ENCODE results near the gene B4GALNT4. TPM values are rescaled to one million over a fixed set of nuclear protein-coding genes. Genes with fewer than 3 reads are reported as not detected.
"Not testable (repeated sequence)": the region's sequence is repeated elsewhere in the genome, so short reads cannot be mapped to it uniquely, and the experiment has no call there.

The B4GALNT4 gene
- total RNA-seq, 1 donor = 3.5 TPM

DNA sequence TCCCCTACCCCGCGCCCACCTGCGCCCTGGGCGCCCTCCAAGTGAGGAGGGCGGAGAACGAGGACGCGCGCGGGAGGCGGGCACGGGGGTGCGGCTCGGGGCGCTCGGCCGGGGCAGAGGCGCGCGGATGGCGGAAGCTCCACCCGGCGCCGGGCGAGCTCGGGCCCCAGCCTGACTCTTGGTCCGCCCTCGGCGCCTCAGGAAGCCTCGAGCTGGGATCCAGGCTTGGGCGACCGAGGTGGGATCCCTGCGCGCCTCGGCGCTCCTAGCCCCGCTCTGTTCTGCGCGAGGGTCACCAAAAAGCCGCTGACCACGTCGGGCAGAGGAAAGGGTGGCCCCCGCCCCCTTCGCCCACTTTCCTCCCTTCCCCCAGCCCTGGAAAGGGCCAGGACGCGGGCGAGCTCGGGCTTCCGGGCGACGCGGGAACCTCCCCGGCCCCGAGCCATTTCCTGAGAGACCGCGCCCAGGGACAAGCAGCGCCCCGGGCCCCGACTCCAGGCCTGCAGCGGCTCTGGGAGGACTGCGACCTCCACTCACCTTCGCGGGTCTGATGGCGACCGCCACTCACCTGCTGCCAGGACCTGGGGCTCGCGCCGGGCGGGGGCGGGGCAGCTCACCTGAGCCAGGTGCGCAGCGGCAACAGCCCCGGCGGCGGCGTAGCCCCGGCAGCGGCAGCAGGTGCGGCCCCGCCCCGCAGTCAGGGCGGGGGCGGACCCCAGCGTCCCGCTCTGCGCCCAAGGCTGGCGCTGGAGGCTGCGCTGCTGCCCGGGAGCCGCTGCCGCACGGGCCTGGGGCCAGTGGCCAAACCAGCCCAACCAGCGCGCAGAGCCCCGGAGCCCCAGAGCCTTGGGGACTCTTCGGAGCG is 47.7 kb downstream of the B4GALNT4 start:
- no peak for DNase-seq (ENCODE audit: low read depth in 2 of 3, low spot score in 2 of 3)

DNA sequence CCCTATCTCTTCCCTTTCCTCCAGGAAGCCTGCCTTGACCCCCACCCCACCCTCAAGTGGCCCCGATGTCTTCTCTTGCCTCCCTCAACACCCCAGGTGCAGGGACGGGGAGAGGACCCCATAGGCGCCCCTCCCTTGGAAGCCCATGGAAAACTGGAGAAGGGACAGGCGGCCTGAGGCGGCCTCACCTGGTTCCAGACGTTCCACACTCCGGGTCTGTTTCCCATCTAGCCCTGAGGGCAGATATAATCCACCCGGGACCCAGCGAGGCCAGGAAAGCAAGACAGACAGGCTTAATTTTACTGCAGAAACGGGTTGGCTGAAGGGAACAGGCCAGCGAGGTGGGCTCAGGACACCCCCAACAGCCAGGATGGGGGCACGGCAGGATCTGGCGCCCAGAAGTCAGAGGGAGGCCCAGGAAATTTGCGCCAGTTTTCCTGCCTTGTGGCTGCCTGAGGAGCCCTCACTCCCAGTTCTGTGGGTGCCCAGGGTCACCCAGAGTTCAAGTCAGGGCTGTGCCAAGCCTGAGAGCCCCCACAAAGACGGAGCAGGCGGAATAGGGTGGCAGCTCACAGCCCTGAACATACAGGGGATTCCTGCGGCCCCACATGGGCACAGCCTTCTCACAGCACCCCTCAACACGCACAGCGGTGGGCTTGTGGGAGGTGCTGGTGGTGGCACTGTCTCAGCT is 48.5 kb downstream of the B4GALNT4 start:
- DNase-seq (ENCODE audit: low read depth in 2 of 3, low spot score in 2 of 3) = no peak

DNA sequence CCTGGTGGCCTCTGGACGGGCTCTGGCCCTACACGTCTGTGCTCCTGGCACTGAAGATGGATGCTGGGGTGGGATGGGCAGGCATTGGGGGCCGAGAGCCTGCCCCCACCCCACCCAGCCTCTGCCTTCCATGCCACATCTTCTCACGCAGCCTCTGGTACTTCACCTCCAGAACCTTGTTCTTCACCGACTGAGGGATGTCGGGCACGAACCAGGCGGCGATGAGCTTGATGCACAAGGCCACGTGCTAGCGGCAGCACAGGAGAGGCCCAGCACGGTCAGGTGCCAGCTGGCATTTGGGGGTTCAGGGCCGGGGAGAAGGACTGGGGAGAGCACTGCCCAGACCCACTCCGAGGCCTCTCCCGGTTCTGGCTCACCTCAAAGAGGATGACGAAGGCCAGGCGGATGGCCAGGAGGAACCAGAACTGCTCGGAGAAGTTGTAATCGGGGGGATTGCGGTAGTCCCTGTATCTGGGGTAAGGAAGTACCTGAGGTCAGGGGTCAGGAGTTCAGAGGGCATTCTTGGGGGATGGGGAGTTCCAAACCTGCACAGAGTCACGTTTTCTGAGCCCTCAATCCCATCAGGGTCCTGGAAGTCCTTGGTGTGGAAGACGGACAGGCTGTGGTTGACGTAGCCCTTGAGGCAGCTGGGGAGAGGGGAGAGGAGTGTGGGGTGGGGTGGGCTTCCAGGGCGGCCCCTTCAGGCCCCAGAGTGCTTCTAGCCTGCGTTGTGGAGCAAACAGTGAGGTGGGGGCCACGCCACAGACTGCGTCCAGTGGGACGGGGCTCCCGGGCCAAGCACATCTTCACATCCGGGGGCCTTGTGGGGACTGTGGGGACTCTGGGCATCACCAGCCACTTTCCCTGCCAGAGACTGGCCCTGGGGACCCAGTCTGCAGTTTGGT is 49.3 kb downstream of the B4GALNT4 start:
- no peak for DNase-seq (ENCODE audit: low read depth in 2 of 3, low spot score in 2 of 3)

DNA sequence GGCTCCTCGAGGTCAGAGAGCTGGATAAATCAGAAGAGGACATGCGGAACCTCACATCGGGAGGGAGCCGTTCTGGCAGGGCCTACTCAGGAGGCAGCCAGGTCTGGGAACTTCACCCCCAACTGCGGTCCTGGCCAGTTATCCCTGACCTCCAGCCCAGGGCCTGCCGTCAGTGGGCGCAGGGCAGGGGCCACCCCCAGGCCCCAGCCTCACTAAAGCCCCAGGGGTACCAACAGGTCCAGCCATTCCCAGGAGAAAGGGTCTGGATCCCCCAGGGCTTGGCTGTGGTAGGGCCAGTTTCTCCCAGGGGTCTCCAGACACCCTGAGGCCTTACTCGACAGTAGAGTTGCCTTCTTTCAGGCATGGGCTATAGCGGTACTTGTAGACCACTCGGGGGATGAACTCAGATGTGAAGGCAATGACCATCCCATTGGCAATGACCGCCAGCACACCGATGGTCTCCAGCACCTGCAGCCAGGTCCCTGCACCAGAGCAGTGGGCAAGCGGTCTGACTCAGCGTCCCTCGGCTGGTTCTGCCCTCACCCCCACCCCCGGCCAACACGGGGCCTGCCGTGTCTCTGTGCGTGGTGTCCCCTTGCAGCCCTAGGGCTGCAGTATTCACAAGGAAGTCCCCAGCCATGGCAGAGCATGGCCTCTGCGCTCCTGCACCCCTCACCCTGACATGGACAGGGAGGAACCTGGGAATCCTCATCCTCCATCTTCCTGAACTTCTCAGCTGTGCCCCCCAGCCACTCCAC is 50.1 kb downstream of the B4GALNT4 start:
- no peak for DNase-seq (ENCODE audit: low read depth in 2 of 3, low spot score in 2 of 3)

DNA sequence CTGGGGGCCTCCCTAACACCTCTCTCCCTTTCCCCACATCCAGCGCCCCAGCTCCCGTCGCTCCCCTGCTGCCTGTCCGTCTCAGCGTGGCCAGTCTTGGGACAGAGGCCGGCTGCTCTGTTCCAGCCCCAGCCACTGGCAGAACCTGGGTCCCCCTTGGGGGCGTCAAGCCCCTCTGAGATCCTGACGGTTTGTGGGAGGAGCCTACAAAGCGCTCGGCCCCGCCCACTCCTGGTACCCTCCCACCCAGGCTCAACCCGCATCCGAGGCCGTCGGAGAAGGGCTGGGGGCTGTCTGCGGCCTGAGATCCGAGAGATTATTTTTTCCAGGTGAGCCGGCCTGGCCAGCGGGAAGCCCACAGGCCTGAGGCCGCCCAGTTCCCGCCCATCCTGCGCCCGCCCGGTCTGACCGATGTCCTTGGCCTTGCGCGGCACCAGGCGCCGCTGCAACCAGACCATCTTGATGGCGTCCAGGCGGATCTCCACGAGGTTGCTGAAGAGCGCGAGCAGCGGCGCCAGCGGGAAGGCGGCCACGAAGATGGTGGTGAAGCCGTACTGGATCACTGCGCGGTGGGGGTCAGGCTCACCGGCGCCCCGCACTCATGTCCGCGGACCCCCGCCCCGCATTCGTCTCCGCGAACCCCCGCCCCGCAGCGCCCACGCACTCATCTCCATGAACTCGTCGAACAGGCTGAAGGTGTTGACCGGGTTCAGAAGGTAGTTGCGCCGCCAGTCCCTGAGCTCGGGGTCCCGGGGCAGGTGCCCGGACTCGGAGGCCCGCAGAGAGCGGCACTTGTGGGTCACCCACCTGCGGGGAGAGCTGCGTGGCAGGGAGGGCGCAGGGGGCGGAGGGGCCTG is 51.0 kb downstream of the B4GALNT4 start:
- DNase-seq (ENCODE audit: low read depth in 2 of 3, low spot score in 2 of 3) = no peak

DNA sequence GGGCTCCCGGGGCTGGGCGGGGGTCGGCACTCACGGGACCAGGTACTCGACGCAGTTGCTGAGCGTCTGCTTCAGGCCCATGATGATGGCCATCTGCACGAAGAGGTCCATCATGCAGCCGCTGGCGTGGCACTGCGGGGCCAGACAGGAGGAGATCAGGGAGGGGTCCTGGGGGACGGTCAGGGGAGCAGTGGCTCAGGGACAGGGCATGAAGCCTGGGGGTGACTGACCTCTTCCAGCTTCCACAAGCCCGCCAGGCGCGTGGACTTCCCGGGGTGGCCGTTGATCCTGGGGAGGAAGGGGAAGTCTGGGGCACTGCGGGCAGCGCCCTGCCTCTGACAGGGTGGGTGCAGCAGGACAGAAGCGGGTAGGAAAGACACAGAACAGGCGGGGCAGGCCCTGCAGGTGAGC is 51.6 kb downstream of the B4GALNT4 start:
- DNase-seq (ENCODE audit: low read depth in 2 of 3, low spot score in 2 of 3) = no peak

DNA sequence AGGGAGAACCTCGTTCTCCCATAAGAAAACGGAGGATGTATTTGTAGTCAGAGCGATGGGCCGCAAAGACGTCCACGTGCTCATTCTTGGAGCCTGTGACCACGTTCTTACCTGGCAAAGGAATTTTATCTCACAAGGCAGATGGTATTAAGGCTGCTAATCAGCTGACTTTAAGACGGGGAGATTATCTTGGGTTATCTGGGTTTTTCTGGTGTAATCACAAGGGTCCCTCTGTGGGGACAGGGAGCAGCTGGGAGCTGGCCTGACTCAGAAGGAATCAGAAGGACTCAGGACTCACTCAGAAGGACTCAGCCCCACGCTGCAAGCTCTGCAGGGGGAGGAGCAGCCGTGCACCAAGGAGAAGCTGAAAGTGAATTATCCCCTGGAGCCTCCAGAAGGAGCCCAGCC is 53.0 kb downstream of the B4GALNT4 start:
- no peak for DNase-seq (ENCODE audit: low read depth in 2 of 3, low spot score in 2 of 3)

DNA sequence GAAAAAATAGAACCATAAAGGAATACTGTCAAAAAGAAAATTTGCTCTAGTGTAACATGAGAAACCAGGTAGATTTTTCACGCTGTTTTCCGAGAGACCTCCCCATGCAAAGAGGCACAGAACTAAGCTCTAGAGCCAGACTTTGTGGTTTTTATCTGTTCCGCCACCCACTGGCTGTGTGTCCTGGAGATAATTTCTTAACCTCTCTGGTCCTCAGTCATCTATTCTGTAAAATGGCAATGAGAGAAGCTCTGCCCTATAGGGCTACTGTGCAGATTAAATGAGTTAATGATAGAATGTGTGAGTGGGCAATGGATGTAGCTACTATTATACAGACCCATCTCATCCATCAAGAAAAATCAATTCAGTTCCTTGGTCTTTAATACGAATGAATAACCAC is 54.9 kb downstream of the B4GALNT4 start:
- DNase-seq (ENCODE audit: low read depth in 2 of 3, low spot score in 2 of 3) = no peak

DNA sequence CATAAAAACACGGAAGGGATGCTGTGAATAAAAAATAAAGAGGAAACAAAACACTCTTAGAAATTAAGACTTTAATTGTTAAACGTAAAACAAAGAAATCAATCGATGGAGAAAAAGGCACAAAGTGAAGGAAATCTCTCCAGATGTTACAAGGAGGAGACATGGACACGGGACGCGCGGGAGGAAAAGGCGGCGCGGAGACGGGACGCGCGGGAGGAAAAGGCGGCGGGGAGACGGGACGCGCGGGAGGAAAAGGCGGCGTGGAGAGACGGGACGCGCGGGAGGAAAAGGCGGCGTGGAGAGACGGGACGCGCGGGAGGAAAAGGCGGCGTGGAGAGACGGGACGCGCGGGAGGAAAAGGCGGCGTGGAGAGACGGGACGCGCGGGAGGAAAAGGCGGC is 55.5 kb downstream of the B4GALNT4 start:
- not testable (repeated sequence) for DNase-seq (ENCODE audit: low read depth in 2 of 3, low spot score in 2 of 3)

DNA sequence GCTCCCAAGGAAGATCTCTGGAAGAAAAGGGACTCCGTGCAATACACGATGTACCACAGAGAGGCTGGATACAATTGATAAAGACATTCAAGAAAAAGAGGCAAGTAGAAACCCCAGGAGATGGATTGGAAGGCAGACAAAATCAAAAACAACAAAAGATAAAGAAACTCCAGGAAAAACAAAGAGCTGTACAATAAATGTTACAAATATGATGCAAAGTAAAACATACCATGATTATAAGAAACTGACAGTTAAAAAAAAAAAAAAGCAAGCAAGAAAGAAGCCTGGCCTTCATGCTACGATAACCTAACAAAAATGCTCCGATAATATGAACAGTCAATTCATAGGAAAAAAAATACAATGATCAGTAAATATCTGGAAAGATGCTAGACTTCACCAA is 56.0 kb downstream of the B4GALNT4 start:
- no peak for DNase-seq (ENCODE audit: low read depth in 2 of 3, low spot score in 2 of 3)

DNA sequence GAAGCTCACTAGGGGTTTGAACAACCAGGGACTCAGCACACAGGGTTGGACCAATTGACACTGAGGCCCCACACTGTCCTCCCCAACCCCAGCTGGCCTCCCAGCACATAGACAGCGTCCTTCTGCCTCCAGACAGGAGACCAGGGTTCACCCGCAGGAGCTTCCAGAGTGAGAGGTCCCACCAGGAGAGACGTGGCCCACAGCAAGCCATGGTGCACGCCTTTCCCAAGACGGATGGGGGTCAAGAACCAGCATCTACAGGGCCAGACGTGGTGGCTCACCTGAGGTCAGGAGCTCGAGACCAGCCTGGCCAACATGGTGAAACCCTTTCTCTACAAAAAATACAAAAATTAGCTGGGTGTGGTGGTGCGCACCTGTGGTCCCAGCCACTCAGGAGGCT is 57.6 kb downstream of the B4GALNT4 start:
- DNase-seq (ENCODE audit: low read depth in 2 of 3, low spot score in 2 of 3) = no peak

DNA sequence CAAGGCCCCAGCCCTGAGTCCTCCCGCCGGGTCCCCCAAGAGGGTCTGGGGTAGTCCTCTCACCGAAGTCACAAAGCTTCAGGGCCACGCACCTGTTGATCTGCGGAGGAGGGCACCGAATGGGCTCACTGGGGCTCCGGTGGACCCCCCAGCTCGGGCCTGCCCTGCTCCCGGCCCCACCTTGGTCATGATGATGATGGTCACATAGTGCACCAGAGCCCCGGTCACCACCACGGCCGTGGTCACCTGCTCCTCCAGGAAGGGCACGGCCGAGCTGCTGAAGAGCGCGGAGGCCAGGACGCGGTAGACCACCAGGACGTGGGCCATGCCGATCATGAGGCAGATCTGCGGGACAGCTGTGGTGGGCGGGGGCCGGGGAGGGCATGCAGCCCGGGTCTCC is 59.0 kb downstream of the B4GALNT4 start:
- no peak for DNase-seq (ENCODE audit: low read depth in 2 of 3, low spot score in 2 of 3)

DNA sequence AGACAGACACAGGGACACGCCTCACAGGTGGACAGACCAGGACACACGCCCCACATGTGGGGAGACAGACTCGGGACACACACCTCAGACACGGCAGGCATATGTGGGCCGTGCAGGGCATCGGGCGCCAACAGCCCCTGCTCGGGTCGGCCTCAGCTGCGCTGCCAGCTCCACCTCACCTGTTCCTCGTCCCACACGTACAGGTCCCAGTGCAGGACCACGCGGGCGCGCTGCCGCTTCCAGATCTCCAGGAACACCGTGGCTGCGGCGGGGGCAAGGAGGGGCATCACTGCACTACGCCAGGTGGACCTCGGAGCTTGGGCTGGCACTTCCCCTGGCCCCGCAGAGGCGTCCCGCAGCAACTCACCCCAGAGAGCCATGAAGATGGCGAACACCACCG is 60.1 kb downstream of the B4GALNT4 start:
- no peak for DNase-seq (ENCODE audit: low read depth in 2 of 3, low spot score in 2 of 3)

DNA sequence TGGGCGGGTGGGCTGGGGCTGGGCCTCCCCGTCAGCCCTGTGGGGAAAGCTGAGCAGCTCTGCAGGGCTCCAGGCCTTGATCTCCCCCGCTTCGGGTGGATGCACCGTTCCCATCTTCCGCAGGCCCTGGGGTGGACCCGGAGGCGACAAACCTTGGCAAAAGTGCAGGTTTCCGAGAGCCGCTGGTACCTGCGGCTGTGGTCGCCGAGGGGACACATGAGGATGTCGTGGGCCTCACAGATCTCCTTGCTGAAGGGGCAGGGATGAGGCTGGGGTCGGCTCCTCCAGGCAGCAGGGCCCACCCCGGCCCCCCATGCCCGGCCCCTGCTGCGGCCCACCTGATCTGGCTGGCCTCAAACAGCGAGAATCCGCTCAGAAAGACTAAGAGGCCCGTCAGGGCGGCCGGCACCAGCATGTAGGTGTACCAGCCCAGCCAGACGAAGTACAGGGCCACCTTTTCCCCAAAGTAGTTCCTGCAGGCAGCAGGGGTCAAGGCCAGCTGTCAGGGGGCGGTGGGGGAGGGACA is 60.7 kb downstream of the B4GALNT4 start:
- DNase-seq (ENCODE audit: low read depth in 2 of 3, low spot score in 2 of 3) = no peak

Other genes starting within 250 kb of the B4GALNT4 start
- gene SCGB1C1, start 176.4 kb upstream of the B4GALNT4 start, total RNA-seq = not detected
- gene BET1L, start 162.1 kb upstream of the B4GALNT4 start, total RNA-seq = 27.2 TPM
- 97.5 TPM for gene RIC8A, start 161.8 kb upstream of the B4GALNT4 start, total RNA-seq
- gene SIRT3, start 133.2 kb upstream of the B4GALNT4 start, total RNA-seq = 17.8 TPM
- 73.2 TPM for gene PSMD13, start 132.5 kb upstream of the B4GALNT4 start, total RNA-seq
- gene NLRP6, start 91.1 kb upstream of the B4GALNT4 start, total RNA-seq = 0.54 TPM
- 35.3 TPM for gene PGGHG, start 80.4 kb upstream of the B4GALNT4 start, total RNA-seq
- gene IFITM5, start 70.0 kb upstream of the B4GALNT4 start, total RNA-seq = not detected
- 200 TPM for gene IFITM2, start 61.7 kb upstream of the B4GALNT4 start, total RNA-seq
- gene IFITM1, start 55.5 kb upstream of the B4GALNT4 start, total RNA-seq = 78.1 TPM
- gene IFITM3, start 48.6 kb upstream of the B4GALNT4 start, total RNA-seq = 50.6 TPM
- gene PKP3, start 24.7 kb downstream of the B4GALNT4 start, total RNA-seq = 0.27 TPM
- gene SIGIRR, start 45.5 kb downstream of the B4GALNT4 start, total RNA-seq = 75.7 TPM
- 7.0 TPM for gene ANO9, start 72.5 kb downstream of the B4GALNT4 start, total RNA-seq
- 42.3 TPM for gene PTDSS2, start 80.8 kb downstream of the B4GALNT4 start, total RNA-seq
- 165 TPM for gene RNH1, start 137.7 kb downstream of the B4GALNT4 start, total RNA-seq
- 22.1 TPM for gene HRAS, start 166.1 kb downstream of the B4GALNT4 start, total RNA-seq
- 3.5 TPM for gene LRRC56, start 168.0 kb downstream of the B4GALNT4 start, total RNA-seq
- 1.6 TPM for gene LMNTD2, start 191.2 kb downstream of the B4GALNT4 start, total RNA-seq
- 30.2 TPM for gene RASSF7, start 191.5 kb downstream of the B4GALNT4 start, total RNA-seq
- 36.6 TPM for gene PHRF1, start 207.0 kb downstream of the B4GALNT4 start, total RNA-seq
- 62.5 TPM for gene IRF7, start 246.5 kb downstream of the B4GALNT4 start, total RNA-seq

Data from hematopoietic multipotent progenitor cell (in vitro differentiated cells).